ENCODE data around the gene GK2.
A peak's percentile ranks its signal among the peaks of the same experiment; 100 is the strongest.

The GK2 gene

GRCh38 chr4:79408063-79408462, at the start of gene GK2:
Gene GK2 (minus strand): TSS chr4:79408228. CDS start chr4:79408200, 28 bp downstream.
- no peak for DNase-seq

DNA sequence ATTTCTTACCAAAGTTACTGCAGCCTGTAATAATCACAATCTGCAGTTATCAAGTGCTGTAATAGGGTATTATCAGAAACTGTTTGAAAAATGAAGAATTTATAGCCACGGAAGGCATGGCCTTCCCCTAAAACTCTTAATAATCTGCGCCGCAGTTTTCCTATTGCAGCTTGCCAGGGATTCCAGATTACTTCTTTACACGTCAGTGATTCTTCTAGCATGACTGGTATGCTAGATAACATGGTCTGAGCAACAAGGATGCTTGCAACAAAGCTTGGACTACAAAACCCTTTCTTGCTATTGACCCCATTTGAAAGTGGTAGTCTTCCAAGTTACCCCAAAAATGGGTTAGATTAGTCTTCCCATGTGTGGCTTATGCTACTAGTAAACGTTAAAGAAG, 47.2 kb upstream of the GK2 start:
- no peak for DNase-seq

DNA sequence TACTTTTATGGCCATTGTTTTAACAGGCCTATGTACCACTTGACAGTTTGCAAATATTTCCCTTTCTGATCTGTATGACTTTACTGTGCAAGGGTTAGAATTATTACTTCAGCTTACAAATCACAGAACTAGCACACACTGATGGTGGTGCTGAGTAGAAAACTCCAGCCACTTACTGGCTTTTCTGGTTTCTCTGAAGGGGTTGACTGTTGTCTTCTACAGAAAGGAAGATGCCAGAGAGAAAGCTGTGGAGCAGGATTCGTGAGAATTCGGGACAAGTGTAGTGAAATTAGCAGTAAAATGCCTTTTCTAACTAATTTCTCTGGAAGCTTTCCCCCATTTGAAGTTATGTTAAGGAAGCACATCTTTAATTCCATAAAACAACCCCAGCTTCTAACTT, 46.6 kb upstream of the GK2 start:
- no peak for DNase-seq

DNA sequence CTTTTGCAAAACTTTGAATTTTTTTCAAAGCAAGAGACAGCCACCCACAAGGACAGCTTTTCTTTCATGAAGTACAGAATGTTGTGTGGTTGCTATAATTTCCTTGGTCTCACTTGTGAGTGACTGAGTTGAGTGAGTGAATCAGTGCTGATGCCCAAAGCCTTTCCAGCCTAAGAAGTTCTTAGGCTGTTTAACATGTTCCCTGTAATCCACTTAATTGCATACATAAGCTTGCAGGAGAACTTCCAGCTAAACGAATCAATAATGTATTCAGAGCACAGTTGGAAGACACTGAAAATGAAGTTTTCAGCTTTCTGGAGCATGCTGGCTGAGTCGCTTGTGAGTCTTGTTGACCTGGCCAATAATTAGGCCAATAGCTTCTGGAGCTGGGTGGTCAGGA, 42.0 kb upstream of the GK2 start:
- no peak for DNase-seq

DNA sequence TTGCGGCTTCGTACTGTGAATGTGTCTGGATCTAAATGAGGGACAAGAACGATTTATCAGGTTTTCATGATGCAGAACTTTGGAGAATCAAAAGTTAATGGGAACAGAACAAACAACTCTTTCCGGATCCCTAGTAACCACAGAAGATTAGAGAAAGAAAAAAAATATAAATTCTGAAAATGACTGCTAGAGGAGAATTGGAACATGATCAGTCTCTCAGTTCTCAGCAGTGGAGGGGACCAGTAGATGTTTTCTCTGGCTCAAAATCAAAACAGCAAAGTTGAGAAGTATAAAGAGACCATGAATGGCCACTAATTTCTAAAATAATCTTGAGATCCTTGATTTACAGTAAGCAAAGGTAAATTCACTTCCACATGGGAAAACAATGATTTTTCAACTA, 38.1 kb upstream of the GK2 start:
- no peak for DNase-seq

- peak; percentile 62 for DNase-seq
Measured at GRCh38 chr4:79445371-79445781, 37.3 kb upstream of the GK2 start.

DNA sequence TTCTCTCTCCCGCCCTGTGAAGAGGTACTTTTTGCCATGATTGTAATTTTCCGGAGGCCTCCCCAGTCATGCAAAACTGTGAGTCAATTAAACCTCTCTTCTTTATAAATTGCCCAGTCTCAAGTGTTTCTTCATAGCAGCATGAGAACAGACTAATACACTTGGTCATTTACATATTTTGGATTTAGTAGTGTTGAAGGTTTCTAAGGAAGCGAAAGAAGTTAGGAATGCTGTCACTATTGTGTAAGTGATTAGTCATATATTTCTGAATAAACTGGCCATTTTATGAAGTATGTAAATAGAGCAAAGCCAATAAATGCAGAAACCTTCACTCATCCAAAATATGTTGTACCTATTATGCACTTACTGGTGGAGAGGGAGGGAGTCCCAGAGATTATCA, 34.4 kb upstream of the GK2 start:
- no peak for DNase-seq

GRCh38 chr4:79439489-79439888, 31.5 kb upstream of the GK2 start:
- no peak for DNase-seq

DNA sequence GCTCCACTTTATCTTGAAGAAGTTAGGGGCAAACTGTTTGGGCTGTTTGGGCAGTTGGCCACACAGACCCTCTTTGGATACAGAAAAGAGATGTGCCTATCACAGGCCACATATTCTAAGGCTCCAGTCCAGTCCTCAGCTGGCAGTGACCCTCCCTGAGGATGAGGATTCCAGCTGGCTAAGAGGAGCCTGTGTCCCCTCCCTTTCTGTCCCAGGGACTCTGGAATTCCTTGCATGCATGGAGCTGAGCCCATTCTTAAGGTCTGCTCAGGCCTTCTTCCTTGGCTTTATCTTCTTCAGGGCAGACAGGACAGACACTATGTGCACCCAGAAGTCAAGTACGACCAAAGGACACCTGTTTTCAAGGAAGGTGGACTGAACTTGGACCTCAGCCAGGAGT, 23.8 kb upstream of the GK2 start:
- no peak for DNase-seq

DNA sequence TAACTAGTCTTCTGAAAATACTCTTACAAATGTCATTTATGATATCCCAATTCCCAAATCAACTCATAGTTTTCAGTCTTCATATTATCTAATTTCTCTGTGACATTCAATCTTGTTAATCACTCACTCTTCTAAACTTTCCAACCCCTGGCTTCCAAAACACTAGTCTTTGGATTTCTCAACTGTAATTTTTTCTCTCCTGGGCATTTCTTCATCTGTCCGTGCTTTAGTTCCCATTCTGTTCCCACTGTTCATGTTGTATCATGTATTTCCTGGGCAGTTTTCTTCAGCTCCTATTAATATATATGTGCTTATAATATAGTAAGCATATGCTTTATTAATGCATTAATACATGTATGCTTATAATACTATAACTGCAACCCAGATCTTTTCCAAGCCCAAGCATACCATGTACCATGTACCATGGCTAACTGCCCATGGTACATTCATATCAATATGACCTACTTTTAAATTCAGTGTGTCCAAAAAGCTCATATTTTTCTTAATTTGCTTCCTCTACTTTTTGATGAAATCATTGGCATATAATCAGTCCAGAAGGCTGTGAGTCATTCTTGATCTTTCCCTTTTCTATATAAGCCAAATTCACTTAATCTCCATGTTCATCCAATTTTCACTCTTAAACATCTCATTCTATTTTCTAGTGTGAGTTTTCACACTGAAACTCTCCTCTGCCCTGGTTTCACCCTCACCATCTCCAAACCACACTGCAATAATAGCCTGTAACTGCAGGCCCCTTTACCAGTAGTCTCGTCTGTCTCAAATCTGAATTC, 21.3 kb upstream of the GK2 start:
- DNase-seq = no peak

GRCh38 chr4:79426989-79427388, 19.0 kb upstream of the GK2 start:
- no peak for DNase-seq

- DNase-seq = no peak
Measured at GRCh38 chr4:79425586-79425985, 17.6 kb upstream of the GK2 start.

DNA sequence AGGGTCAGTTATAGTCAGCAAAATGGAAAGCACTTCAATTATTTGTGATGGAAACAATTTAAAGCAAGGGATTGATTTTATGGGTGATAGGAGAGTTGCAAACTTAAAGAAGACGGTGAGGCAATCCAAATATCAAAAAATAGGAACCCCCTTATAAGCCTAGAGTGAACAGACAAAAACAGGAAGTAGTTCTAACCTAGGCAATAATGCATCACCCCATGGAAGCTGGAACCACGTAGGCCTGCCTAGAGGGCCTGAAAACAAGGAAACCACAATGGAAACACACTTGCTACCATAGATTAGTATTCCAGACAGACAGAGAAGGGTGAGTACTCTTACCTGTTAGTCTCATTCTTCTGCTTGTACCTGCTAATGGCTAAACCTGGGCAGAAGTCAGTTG, 13.5 kb upstream of the GK2 start:
- no peak for DNase-seq

- no peak for DNase-seq
Measured at GRCh38 chr4:79413886-79414285, 5.9 kb upstream of the GK2 start.

- DNase-seq = no peak
Measured at GRCh38 chr4:79413032-79413885, 5.2 kb upstream of the GK2 start.

GRCh38 chr4:79404666-79405065, 3.4 kb downstream of the GK2 start:
- no peak for DNase-seq

DNA sequence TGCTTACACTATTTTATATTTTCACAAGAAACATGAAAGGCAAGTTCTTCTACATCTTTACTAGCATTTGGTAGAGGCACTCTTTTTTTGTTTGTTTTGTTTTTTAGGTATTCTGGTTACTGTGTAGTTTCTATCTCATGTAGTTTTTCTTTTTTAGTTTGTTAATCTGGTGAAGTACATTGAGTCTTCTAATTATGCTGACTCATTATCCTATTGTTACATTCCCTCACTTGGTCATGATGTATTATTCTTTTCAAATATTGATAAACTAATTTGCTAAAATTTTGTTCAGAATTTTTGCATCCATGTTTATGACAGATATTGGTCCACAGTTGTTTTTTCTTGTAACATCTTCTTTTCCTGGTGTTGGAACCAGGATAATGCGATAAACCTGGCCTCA, 4.7 kb downstream of the GK2 start:
- no peak for DNase-seq

DNA sequence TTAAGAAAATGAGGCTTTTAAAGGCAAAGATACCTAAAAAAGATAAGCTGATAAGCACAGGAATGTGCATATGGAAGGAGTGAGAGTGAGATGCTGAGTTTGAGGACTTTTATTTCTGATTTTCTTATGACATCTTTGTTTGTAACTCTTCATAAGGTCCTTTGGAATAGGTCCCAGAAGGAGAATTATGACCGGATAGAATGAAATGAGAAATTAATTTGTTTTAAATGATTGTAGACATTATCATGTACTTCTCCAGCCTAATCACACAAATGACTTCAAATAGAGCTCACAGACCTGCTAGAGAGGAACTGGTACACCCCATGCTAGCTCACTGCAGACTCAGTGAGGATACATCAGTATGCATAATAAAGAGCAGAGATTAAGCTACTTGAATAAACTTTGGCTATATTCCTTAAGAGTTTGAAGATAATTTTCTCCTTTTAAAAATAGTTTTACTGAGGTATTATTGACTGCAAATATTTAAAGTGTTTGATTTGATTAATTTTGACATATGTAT, 5.6 kb downstream of the GK2 start:
- DNase-seq = no peak

GRCh38 chr4:79399076-79399475, 9.0 kb downstream of the GK2 start:
- no peak for DNase-seq

DNA sequence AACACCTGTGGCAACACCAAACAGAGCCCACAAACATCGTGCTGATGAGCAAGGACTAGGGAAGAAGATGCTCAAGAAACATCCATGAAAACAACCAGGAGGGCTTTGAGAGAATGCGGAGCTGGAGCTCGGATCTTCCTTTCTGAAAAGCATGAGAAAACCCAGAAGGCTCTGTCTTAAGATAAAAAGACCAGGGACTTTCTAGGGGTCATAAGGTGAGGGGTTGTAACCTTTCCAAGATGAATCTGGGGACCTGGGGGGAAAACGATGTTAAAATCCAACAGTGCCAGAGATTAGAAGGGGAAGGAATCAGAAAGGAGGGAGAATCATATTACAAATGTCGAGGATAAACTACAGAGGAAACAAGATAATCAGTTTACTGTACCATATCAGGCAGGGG, 10.1 kb downstream of the GK2 start:
- DNase-seq = no peak

DNA sequence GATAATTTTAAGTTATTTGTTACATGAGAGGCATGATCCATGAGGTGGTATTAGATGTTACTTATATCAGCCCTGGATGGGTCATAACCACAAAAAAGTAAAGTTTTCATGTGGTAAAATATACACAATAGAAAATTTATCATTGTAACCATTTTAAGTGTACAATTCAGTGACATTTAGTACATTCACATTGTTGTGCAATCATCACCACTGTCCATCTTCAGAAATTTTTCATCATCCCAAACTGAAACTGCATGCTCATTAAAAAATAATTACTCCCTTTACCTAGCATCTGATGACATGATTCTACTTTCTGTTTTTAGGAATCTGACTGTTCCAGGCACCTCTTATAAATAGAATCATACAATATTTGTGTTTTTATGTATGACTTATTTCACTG, 11.2 kb downstream of the GK2 start:
- no peak for DNase-seq

- no peak for DNase-seq
Measured at GRCh38 chr4:79395841-79396240, 12.2 kb downstream of the GK2 start.

DNA sequence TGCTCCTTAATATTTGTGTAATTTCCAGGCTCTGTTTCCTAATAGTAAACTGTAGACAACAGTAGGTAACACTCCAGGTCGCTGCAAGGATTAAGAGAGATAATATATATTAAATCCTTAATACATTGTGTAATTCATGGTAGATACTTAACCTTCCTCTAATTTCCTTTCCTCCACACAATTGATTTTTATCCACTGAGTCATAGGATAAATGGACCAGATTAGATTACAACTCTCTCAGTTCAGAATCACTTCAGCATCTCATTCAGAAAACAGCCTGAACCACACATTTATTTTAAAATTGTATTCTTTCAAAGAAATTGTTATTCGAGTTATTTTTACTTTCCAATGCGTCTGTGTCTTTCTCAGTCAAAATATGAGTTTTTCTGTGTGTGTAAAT, 17.1 kb downstream of the GK2 start:
- DNase-seq = no peak

DNA sequence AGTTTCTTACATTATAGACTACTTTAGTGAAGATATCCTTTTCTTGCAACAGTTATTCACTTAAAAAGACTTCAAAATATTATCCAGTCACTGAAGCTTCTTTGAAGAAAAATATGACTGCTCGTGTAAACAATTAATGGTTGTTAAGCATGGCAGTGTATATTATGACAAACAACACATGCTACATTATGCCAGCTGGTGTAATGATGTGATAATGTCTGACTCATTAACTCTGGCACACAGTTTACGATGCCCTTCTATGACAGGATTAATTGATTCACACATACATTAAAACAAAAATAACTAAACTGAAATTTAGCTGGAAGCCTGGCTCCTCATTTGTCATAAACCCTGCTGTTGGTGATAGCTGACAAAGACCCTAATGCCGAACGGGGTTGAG, 22.4 kb downstream of the GK2 start:
- DNase-seq = no peak

Measured in DMS153 (cell line).